A204.1 (cell line): ENCODE data around the gene PTGDR2.
"Not testable (repeated sequence)": the region's sequence is repeated elsewhere in the genome, so short reads cannot be mapped to it uniquely, and the experiment has no call there.

Experiments
- FAIRE-seq: peaks from 2 replicates; lab custom pipeline; 2012; peaks lifted over from hg19 to GRCh38; lab: Jason Lieb, UNC

The PTGDR2 gene

GRCh38 chr11:60841797-60842667 is 13.7 kb downstream of the PTGDR2 start, which contains the start of gene CCDC86:
Gene CCDC86, plus strand, starts transcription at chr11:60842113. Its CDS starts 12 bp downstream, at chr11:60842125.
- FAIRE-seq: peak; percentile 49

- no peak for FAIRE-seq
Measured at GRCh38 chr11:60840470-60841430, 15.0 kb downstream of the PTGDR2 start.

- no peak for FAIRE-seq
Measured at GRCh38 chr11:60838132-60838531, 17.6 kb downstream of the PTGDR2 start.

GRCh38 chr11:60836866-60837515 is 18.8 kb downstream of the PTGDR2 start:
- no peak for FAIRE-seq

- no peak for FAIRE-seq
Measured at GRCh38 chr11:60835534-60835846, 20.3 kb downstream of the PTGDR2 start.

- no peak for FAIRE-seq
Measured at GRCh38 chr11:60834742-60835533, 20.8 kb downstream of the PTGDR2 start.

- FAIRE-seq: no peak
Measured at GRCh38 chr11:60831501-60832079, 24.2 kb downstream of the PTGDR2 start.

- FAIRE-seq: no peak
Measured at GRCh38 chr11:60831143-60831500, 24.6 kb downstream of the PTGDR2 start.

- no peak for FAIRE-seq
Measured at GRCh38 chr11:60830478-60831142, 25.1 kb downstream of the PTGDR2 start.

- FAIRE-seq: no peak
Measured at GRCh38 chr11:60825790-60826189, 30.0 kb downstream of the PTGDR2 start.

- FAIRE-seq: no peak
Measured at GRCh38 chr11:60825118-60825517, 30.6 kb downstream of the PTGDR2 start.

- FAIRE-seq: not testable (repeated sequence)
Measured at GRCh38 chr11:60823745-60824306, 31.9 kb downstream of the PTGDR2 start.

GRCh38 chr11:60821827-60822599 is 33.7 kb downstream of the PTGDR2 start:
- no peak for FAIRE-seq

- no peak for FAIRE-seq
Measured at GRCh38 chr11:60818057-60818456, 37.7 kb downstream of the PTGDR2 start.

- no peak for FAIRE-seq
Measured at GRCh38 chr11:60816590-60817157, 39.1 kb downstream of the PTGDR2 start.

GRCh38 chr11:60814112-60814511 is 41.6 kb downstream of the PTGDR2 start:
- no peak for FAIRE-seq

- FAIRE-seq: no peak
Measured at GRCh38 chr11:60813324-60813723, 42.4 kb downstream of the PTGDR2 start.

- FAIRE-seq: no peak
Measured at GRCh38 chr11:60810569-60810968, 45.2 kb downstream of the PTGDR2 start.

- FAIRE-seq: no peak
Measured at GRCh38 chr11:60810151-60810550, 45.6 kb downstream of the PTGDR2 start.
